Right renal pelvis (tissue), 4 donors: ENCODE data around the gene LRRC71. TPM values are rescaled to one million over a fixed set of nuclear protein-coding genes. Genes with fewer than 3 reads are reported as not detected.

ENCODE experiments used
- DNase-seq, 4 donors: peaks; one replicate each; pipeline ENCODE4 v3.0.0-alpha.2; 2013; ENCODE audit warnings: low read depth in 4 of 4, low spot score in 3 of 4, missing footprints in 1 of 4
- polyA plus RNA-seq, 4 donors: library from polyadenylated mRNA; unstranded; fragments of 120-200 nt; gene quantifications; one replicate each; pipeline ENCODE4 v1.2.1, GENCODE V29; 2013; ENCODE audit not compliant: insufficient read length in 4 of 4

The LRRC71 gene
- polyA plus RNA-seq, 4 donors, result 0.22 to 0.66 (median 0.33) TPM

- no peak for DNase-seq
Observed at GRCh38 chr1:156942176-156942575, 21.7 kb downstream of the LRRC71 start.

GRCh38 chr1:156942576-156942975, 22.1 kb downstream of the LRRC71 start:
- DNase-seq, result no peak

GRCh38 chr1:156943756-156944155, 23.3 kb downstream of the LRRC71 start:
- no peak for DNase-seq

GRCh38 chr1:156944268-156944667, 23.8 kb downstream of the LRRC71 start:
- DNase-seq, result no peak

GRCh38 chr1:156944848-156945247, 24.4 kb downstream of the LRRC71 start:
- DNase-seq, result no peak

GRCh38 chr1:156945881-156946661, 25.6 kb downstream of the LRRC71 start:
- no peak for DNase-seq

- no peak for DNase-seq
Observed at GRCh38 chr1:156947127-156947526, 26.7 kb downstream of the LRRC71 start.

GRCh38 chr1:156947818-156948525, 27.5 kb downstream of the LRRC71 start:
- DNase-seq, result no peak

- no peak for DNase-seq
Observed at GRCh38 chr1:156948708-156949107, 28.3 kb downstream of the LRRC71 start.

GRCh38 chr1:156949127-156949526, 28.7 kb downstream of the LRRC71 start:
- DNase-seq, result no peak

- no peak for DNase-seq
Observed at GRCh38 chr1:156951371-156951770, 30.9 kb downstream of the LRRC71 start.

GRCh38 chr1:156953571-156953970, 33.1 kb downstream of the LRRC71 start:
- no peak for DNase-seq

- DNase-seq, result no peak
Observed at GRCh38 chr1:156956333-156956732, 35.9 kb downstream of the LRRC71 start.

- DNase-seq, result no peak
Observed at GRCh38 chr1:156957634-156958033, 37.2 kb downstream of the LRRC71 start.

GRCh38 chr1:156958247-156958714, 37.8 kb downstream of the LRRC71 start:
- no peak for DNase-seq

GRCh38 chr1:156959414-156959813, 39.0 kb downstream of the LRRC71 start:
- no peak for DNase-seq

GRCh38 chr1:156959925-156960324, 39.5 kb downstream of the LRRC71 start:
- no peak for DNase-seq

- no peak for DNase-seq
Observed at GRCh38 chr1:156961709-156962108, 41.3 kb downstream of the LRRC71 start.

- no peak for DNase-seq
Observed at GRCh38 chr1:156963621-156964020, 43.2 kb downstream of the LRRC71 start.

GRCh38 chr1:156964441-156964840, 44.0 kb downstream of the LRRC71 start:
- DNase-seq, result no peak

- no peak for DNase-seq
Observed at GRCh38 chr1:156969496-156969895, 49.1 kb downstream of the LRRC71 start.

- DNase-seq, result no peak
Observed at GRCh38 chr1:156970017-156970416, 49.6 kb downstream of the LRRC71 start.
